Measurements from ENCODE around the gene FRMPD3.

Gene FRMPD3

GRCh38 chrX:107477406-107477805 is 28.0 kb downstream of the FRMPD3 start:
- in situ Hi-C loops (cut with HindIII; ENCODE audit: low sequenced_read_pairs): no loop called here

GRCh38 chrX:107480272-107480671 is 30.8 kb downstream of the FRMPD3 start:
- in situ Hi-C loops (cut with HindIII; ENCODE audit: low sequenced_read_pairs): no loop called here

- in situ Hi-C loops (cut with HindIII; ENCODE audit: low sequenced_read_pairs): no loop called here
Measured at GRCh38 chrX:107482046-107482445, 32.6 kb downstream of the FRMPD3 start.

- in situ Hi-C loops (cut with HindIII; ENCODE audit: low sequenced_read_pairs): no loop called here
Measured at GRCh38 chrX:107484002-107484726, 34.7 kb downstream of the FRMPD3 start.

- in situ Hi-C loops (cut with HindIII; ENCODE audit: low sequenced_read_pairs): no loop called here
Measured at GRCh38 chrX:107485013-107485412, 35.6 kb downstream of the FRMPD3 start.

- in situ Hi-C loops (cut with HindIII; ENCODE audit: low sequenced_read_pairs): no loop called here
Measured at GRCh38 chrX:107493141-107493540, 43.7 kb downstream of the FRMPD3 start.

- in situ Hi-C loops (cut with HindIII; ENCODE audit: low sequenced_read_pairs): no loop called here
Measured at GRCh38 chrX:107496786-107497185, 47.3 kb downstream of the FRMPD3 start.

Measured in DLD1 (cell line).